K562 (cell line): Measurements from ENCODE around the gene LCN1. TPM values are rescaled to one million over a fixed set of nuclear protein-coding genes. Genes with fewer than 3 reads are reported as not detected.

Experiments
- ARHGAP35 ChIP-seq: fragments of 450-650 bp; IDR thresholded peaks from 2 replicates; pipeline ENCODE4 v1.6.1; 2018; ENCODE audit not compliant: partially characterized antibody
- C11orf30 ChIP-seq: fragments of 450-650 bp; IDR thresholded peaks from 2 replicates; pipeline ENCODE4 v1.6.1; 2016; ENCODE audit warnings: low read depth, mild to moderate bottlenecking
- CCNT2 ChIP-seq: IDR thresholded peaks from 2 replicates; pipeline ENCODE4 v1.6.1; 2011; ENCODE audit warnings: borderline replicate concordance, low read depth, mild to moderate bottlenecking, moderate library complexity, mixed read lengths, low read length; ENCODE audit not compliant: insufficient read length; ENCODE audit errors: extremely low read depth
- CHD1 ChIP-seq: fragments of 200-600 bp; sonication (generic); IDR thresholded peaks from one replicate; pipeline ENCODE4 v1.6.1; 2012; ENCODE audit warnings: mild to moderate bottlenecking, moderate library complexity, low read length, inconsistent platforms
- CTCF ChIP-seq, 3 experiments: IDR thresholded peaks in 2 of 3; conservative IDR thresholded peaks in 1 of 3; 2 replicates each; pipeline ENCODE4 v1.5.1; 2011 to 2012; ENCODE audit warnings: low read length in 3 of 3, mild to moderate bottlenecking in 3 of 3, control low read depth in 2 of 3, improper control_type of control experiment in 1 of 3, inconsistent platforms in 1 of 3, low read depth in 1 of 3, mixed read lengths in 1 of 3, moderate library complexity in 1 of 3; ENCODE audit not compliant: insufficient read depth in 2 of 3
- FOXK1 ChIP-seq: sonication (generic); formaldehyde crosslinking; IDR thresholded peaks from 2 replicates; pipeline ENCODE4 v1.8.0; 2022; ENCODE audit warnings: missing genetic modification reagents, mild to moderate bottlenecking, borderline replicate concordance
- GABPB1 ChIP-seq: sonication (generic); formaldehyde crosslinking; IDR thresholded peaks from 2 replicates; pipeline ENCODE4 v1.8.0; 2022; ENCODE audit warnings: mild to moderate bottlenecking, missing genetic modification reagents
- HDAC2 ChIP-seq: fragments of 450-650 bp; IDR thresholded peaks from 2 replicates; pipeline ENCODE4 v1.6.1; 2016; ENCODE audit warnings: mild to moderate bottlenecking
- HNRNPLL ChIP-seq: fragments of 200-400 bp; formaldehyde crosslinking; IDR thresholded peaks from 2 replicates; pipeline ENCODE4 v1.6.1; 2017; ENCODE audit warnings: low read length, low read depth, mild to moderate bottlenecking; ENCODE audit not compliant: poor library complexity, severe bottlenecking
- MAFK ChIP-seq: IDR thresholded peaks from 2 replicates; pipeline ENCODE4 v1.6.1; 2011; ENCODE audit warnings: low read length, improper control_type of control experiment
- NR3C1 ChIP-seq: sonication (generic); formaldehyde crosslinking; IDR thresholded peaks from 2 replicates; pipeline ENCODE4 v1.8.1; 2022; ENCODE audit warnings: missing genetic modification reagents
- PHF21A ChIP-seq: fragments of 450-650 bp; IDR thresholded peaks from 2 replicates; pipeline ENCODE4 v1.6.1; 2017; ENCODE audit warnings: low read depth, borderline replicate concordance
- PHTF2 ChIP-seq: fragments of 250-450 bp; sonication (Bioruptor Pico); IDR thresholded peaks from 2 replicates; pipeline ENCODE4 v1.5.0; 2021; ENCODE audit warnings: mild to moderate bottlenecking
- PTBP1 ChIP-seq: fragments of 200-400 bp; formaldehyde crosslinking; IDR thresholded peaks from 2 replicates; pipeline ENCODE4 v1.6.1; 2017; ENCODE audit warnings: low read depth, low read length
- SIRT6 ChIP-seq: IDR thresholded peaks from one replicate; pipeline ENCODE4 v1.6.1; 2012; ENCODE audit warnings: low read depth, mild to moderate bottlenecking, control low read depth, inconsistent platforms, low read length, moderate library complexity
- SRSF1 ChIP-seq: fragments of 200-400 bp; formaldehyde crosslinking; IDR thresholded peaks from 2 replicates; pipeline ENCODE4 v1.6.1; 2017; ENCODE audit warnings: mild to moderate bottlenecking, low read depth, low read length, moderate library complexity
- THAP7 ChIP-seq: fragments of 250-450 bp; sonication (Bioruptor Pico); IDR thresholded peaks from 2 replicates; pipeline ENCODE4 v1.5.0; 2021
- TRIM28 ChIP-seq: fragments of 450-650 bp; IDR thresholded peaks from 2 replicates; pipeline ENCODE4 v1.6.1; 2017
- USF1 ChIP-seq: sonication (generic); formaldehyde crosslinking; IDR thresholded peaks from 2 replicates; pipeline ENCODE4 v1.9.0; 2022; ENCODE audit warnings: mild to moderate bottlenecking, missing genetic modification reagents
- ZBTB5 ChIP-seq: fragments of 450-650 bp; IDR thresholded peaks from 2 replicates; pipeline ENCODE4 v1.6.1; 2017; ENCODE audit warnings: antibody characterized with exemption
- ZFP30 ChIP-seq: fragments of 250-450 bp; sonication (Bioruptor Pico); IDR thresholded peaks from 2 replicates; pipeline ENCODE4 v1.8.0; 2022; ENCODE audit warnings: moderate library complexity, mild to moderate bottlenecking, inconsistent platforms, borderline replicate concordance
- polyA plus RNA-seq, 8 experiments: library from polyadenylated mRNA; depleted of rRNA in 4 of 8; stranded (reverse) in 5 of 8; unstranded in 3 of 8; fragments of >200 nt; fragmentation: Nextera tagmentation in 2 of 8; fragmentation: Illumina TruSeq in 1 of 8; extraction: Ambion mirVana in 2 of 8; extraction: Trizol in 1 of 8; gene quantifications; 2 replicates each; pipeline versions ENCODE4 v1.2.1 to v1.2.3, GENCODE V29; 2011 to 2014; ENCODE audit warnings: inconsistent platforms in 1 of 8, missing spikeins in 1 of 8
- total RNA-seq, 7 experiments: library from RNA; depleted of rRNA in 6 of 7; stranded (reverse); fragments of >200 nt in 6 of 7; fragmentation: Illumina TruSeq in 2 of 7; extraction: Trizol in 2 of 7; gene quantifications; 2 replicates each; pipeline versions ENCODE4 v1.2.1 to v1.2.3, GENCODE V29; 2011 to 2021; ENCODE audit warnings: low replicate concordance in 1 of 7

Gene LCN1
- total and polyA plus RNA-seq, 9 of the 15 experiments (the other 6 are each of a cell fraction or from before 2014, with no cell fraction given): not detected

GRCh38 chr9:135500525-135501260, 20.5 kb upstream of the LCN1 start, which contains the start of gene MRPS2 (continued):
- TF ChIP-seq USF1: no peak
- peak; percentile 26; the same call in 1 of the 2 replicates for TF ChIP-seq NR3C1 (CRISPR knock-in tag)
- peak; percentile 60; the same call in 1 of the 2 replicates for TF ChIP-seq PHF21A
- no peak for TF ChIP-seq THAP7
- no peak for TF ChIP-seq FOXK1 (CRISPR knock-in tag)
- TF ChIP-seq CTCF (IDR thresholded peaks at IDR 0.05 in 2 of 3, conservative IDR thresholded peaks at IDR 0.05 in 1 of 3; ENCODE audit: insufficient read depth in 2 of 3, low read depth in 1 of 3, low read length in 3 of 3): peak; percentile 84 to 93 (median 86)
- no peak for TF ChIP-seq SRSF1
- TF ChIP-seq HNRNPLL: no peak
- TF ChIP-seq SIRT6: no peak
- peak; percentile 78 for TF ChIP-seq C11orf30
- TF ChIP-seq ARHGAP35: no peak
- no peak for TF ChIP-seq TRIM28
- no peak for TF ChIP-seq PHTF2
- no peak for TF ChIP-seq HDAC2
- peak; percentile 68 for TF ChIP-seq CCNT2
- TF ChIP-seq ZFP30 (CRISPR knock-in tag): no peak
- no peak for TF ChIP-seq PTBP1
- no peak for TF ChIP-seq MAFK
- no peak for TF ChIP-seq CHD1
- no peak for TF ChIP-seq ZBTB5
- TF ChIP-seq GABPB1 (CRISPR knock-in tag): peak; percentile 68
